ENCODE measurements around the gene PPIE. TPM values are rescaled to one million over a fixed set of nuclear protein-coding genes. Genes with fewer than 3 reads are reported as not detected.

Gene PPIE
- total RNA-seq, 2 donors from 2014 or later: 57.2 to 60.2 TPM

DNA sequence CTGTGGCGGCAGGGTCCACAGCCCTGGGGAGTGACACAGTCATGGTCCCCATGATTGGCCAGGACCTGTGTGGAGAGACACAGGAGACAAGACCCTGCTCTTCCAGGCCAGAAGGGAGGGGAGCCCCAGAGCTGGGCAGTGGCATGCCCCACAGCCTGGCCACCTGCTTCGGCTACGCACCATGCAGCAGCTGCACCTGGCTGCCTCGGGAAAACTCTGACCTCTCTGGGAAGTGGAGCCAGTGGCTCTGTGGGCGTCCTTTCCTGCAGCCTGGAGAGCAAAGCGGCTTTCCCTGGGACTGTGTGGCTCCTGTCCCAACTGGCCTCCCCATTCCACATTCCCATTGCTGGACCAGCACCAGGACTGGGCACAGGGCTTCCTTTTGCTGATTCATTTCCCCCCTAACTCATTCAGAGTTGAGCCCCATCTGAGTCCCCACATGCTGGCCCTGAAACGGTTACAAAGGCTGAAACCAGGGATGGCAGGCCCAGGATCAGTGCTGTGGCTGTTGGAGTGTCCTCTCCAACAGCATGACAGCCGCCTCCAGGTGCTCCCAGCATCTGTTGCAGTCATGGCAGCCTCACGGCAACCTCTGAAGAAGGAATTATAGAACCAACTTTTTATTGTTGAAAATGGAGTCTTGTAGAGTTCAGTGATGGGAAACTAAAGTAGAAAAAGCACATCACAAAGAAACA is 17.4 kb downstream of the PPIE start:
- H3K27ac ChIP-seq: no peak overlapping the region
- no peak for DNase-seq (ENCODE audit: low spot score)
- intact Hi-C loops (cut with DNase I): no loop called here
- no peaks in the 10 kb centered on the region for H3K27me3 ChIP-seq (replicated peaks; ENCODE audit: insufficient read depth)
- TF ChIP-seq, protein P1, sequence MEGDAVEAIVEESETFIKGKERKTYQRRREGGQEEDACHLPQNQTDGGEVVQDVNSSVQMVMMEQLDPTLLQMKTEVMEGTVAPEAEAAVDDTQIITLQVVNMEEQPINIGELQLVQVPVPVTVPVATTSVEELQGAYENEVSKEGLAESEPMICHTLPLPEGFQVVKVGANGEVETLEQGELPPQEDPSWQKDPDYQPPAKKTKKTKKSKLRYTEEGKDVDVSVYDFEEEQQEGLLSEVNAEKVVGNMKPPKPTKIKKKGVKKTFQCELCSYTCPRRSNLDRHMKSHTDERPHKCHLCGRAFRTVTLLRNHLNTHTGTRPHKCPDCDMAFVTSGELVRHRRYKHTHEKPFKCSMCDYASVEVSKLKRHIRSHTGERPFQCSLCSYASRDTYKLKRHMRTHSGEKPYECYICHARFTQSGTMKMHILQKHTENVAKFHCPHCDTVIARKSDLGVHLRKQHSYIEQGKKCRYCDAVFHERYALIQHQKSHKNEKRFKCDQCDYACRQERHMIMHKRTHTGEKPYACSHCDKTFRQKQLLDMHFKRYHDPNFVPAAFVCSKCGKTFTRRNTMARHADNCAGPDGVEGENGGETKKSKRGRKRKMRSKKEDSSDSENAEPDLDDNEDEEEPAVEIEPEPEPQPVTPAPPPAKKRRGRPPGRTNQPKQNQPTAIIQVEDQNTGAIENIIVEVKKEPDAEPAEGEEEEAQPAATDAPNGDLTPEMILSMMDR (IDR thresholded peaks at IDR 0.05): no peak
- TF ChIP-seq POLR2AphosphoS5 (IDR thresholded peaks at IDR 0.05) (no peak), POLR2A (IDR thresholded peaks at IDR 0.05) (no peak)
- no peaks in the 10 kb centered on the region for H3K4me1 ChIP-seq (replicated peaks)
- peaks cover 6 to 8% of the 10 kb centered on the region in 2 donors for H3K36me3 ChIP-seq
- H3K9me3 ChIP-seq: no peaks in the 10 kb centered on the region
- 90% methylated on average over 9 of the region's 9 CpGs for WGBS
- no peak overlapping the region for H3K4me3 ChIP-seq

DNA sequence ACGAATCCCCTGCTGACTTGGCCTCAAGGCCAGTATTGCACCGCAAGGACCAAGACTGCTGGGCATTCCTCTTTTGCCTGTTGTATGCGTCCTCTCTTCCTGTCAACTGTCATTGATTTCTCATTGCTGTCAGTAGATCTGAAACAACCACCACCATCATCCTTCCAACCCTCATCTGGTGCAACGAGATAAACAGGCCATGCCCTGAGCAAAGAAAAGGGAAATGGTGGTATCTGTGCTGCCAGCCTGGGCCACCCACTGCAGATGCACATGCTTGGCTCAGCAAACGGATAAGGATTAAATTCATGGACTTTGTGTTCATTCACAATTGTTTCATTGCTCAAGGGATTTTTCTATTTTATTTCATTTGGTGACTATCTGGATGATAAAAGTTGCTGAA is 18.8 kb downstream of the PPIE start:
- Histone ChIP-seq H3K27ac (no peak overlapping the region), H3K9me3 (no peaks in the 10 kb centered on the region), H3K4me1 (replicated peaks) (no peaks in the 10 kb centered on the region), H3K4me3 (no peak overlapping the region), H3K36me3 (peaks cover 6 to 8% of the 10 kb centered on the region in 2 donors), H3K27me3 (replicated peaks; ENCODE audit: insufficient read depth) (no peaks in the 10 kb centered on the region)
- intact Hi-C loops (cut with DNase I): no loop called here
- DNase-seq (ENCODE audit: low spot score): no peak
- TF ChIP-seq POLR2AphosphoS5 (IDR thresholded peaks at IDR 0.05) (no peak), POLR2A (IDR thresholded peaks at IDR 0.05) (no peak)
- TF ChIP-seq, protein P1 (IDR thresholded peaks at IDR 0.05): no peak
- 90% methylated on average over 5 of the region's 5 CpGs for whole genome bisulfite sequencing

DNA sequence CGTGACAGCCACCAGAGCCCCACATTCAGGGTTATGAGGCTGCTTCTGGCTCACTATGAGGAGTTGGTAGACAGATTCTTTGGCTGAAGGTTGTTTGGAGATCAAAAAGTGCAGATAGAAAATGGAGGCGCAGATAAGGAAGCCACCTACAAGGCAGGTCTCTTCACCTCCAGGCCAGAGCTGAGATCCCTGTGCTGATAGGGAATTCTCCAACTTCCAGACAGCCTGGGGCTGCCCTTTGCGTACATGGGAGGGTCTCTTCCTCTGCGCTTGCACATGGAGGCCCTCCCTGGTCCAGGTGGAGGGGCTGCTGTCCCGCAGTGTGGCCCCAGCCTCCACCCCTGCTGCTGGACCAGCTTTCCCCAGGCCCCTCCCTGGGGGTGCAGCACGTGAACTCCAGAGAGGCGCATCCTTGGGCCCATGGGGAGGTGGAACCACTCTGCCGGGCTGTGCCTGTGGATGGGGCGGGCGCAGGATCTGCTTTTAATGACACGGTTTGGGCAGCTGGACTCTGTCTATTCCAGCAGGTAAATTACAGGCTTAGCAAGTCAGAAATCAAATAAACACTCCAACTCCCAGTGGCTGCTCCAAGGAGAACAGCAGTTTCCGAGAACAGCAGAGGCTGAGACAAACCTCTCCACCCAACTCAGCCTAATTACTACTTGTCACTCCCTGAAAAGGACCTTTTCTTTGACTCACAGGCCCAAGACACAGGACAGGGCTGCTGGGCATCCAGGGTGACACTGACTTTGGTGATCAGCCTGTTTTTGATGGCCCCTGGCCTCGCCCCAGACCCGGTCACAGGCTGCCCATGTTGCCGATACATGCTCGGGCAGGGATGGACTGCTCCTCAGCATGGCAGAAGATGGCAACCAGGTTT is 20.1 kb downstream of the PPIE start:
- no peak overlapping the region for H3K4me3 ChIP-seq
- TF ChIP-seq POLR2AphosphoS5 (IDR thresholded peaks at IDR 0.05): peak; percentile 20
- TF ChIP-seq POLR2A (IDR thresholded peaks at IDR 0.05): no peak
- intact Hi-C loops (cut with DNase I): no loop called here
- no peak overlapping the region for H3K27ac ChIP-seq
- peaks cover 3 to 8% of the 10 kb centered on the region in 2 donors for H3K36me3 ChIP-seq
- no peaks in the 10 kb centered on the region for H3K4me1 ChIP-seq (replicated peaks)
- H3K9me3 ChIP-seq: no peaks in the 10 kb centered on the region
- H3K27me3 ChIP-seq (replicated peaks; ENCODE audit: insufficient read depth): no peaks in the 10 kb centered on the region
- no peak for DNase-seq (ENCODE audit: low spot score)
- 77% methylated on average over 16 of the region's 16 CpGs for WGBS

DNA sequence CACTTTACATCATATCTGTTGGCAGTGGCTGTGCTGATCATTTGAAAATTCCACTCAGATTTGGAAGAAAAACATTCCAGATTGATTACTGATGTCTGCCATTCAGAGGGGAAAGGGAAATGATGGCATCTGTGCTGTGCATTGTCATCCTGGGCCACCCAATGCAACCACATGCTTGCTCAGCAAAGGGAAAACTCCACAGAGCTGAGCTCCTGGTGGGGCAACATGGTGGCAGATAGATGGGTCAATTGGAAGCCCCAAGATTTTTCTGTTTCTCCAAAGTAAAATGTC is 20.7 kb downstream of the PPIE start:
- TF ChIP-seq, protein P1 (IDR thresholded peaks at IDR 0.05): no peak
- TF ChIP-seq POLR2AphosphoS5 (IDR thresholded peaks at IDR 0.05) (no peak), POLR2A (IDR thresholded peaks at IDR 0.05) (no peak)

DNA sequence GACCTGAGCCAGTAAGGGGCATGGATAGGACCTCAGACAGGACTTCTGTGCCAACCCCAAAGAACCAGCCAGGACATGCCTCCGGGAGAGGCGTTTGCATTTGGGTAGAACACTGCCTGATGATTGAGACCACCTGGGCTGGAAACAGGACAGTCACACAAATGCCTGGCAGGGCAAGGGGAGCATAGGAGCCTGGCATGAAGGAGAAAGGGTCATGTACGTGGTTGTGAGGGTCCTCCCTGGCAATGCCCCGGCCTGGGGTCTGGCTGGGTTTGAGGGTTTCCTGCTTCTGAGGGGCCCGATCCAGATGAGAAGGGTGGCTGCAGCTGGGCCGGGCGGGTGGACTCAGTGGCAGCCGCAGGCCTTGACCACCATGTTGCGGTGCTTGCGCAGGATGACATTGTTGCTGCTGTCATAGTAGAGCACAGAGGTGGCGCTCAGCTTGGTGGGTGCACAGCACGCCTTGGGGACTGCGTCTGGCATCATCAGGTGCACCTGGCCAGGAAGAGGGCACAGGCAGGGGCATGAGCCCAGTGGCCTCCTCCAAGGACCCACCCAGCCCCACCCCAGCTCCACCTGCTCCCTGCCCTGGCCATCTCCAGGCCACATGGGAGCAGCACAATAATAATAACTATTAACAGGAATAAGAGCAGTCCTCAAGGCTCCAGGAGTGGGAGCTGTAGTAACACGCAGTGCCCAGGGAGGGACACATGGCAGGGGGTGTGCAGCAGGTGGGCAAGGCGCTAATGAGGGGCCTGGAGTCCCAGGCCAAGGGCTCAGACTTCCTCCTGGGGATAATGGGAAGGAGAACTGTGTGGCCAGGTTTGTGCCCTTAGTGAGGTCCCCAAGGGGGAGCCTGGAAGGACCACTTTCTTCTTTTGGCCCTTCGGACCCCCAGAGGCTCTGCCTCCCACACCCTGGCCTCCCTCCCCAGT is 21.7 kb downstream of the PPIE start:
- WGBS: 93% methylated on average over 16 of the region's 16 CpGs
- Histone ChIP-seq H3K27ac (no peak overlapping the region), H3K36me3 (peaks cover 3 to 8% of the 10 kb centered on the region in 2 donors), H3K9me3 (no peaks in the 10 kb centered on the region), H3K4me1 (replicated peaks) (no peaks in the 10 kb centered on the region), H3K4me3 (no peak overlapping the region), H3K27me3 (replicated peaks; ENCODE audit: insufficient read depth) (no peaks in the 10 kb centered on the region)
- DNase-seq (ENCODE audit: low spot score): no peak
- TF ChIP-seq POLR2AphosphoS5 (IDR thresholded peaks at IDR 0.05) (no peak), POLR2A (IDR thresholded peaks at IDR 0.05) (no peak)
- TF ChIP-seq, protein P1 (IDR thresholded peaks at IDR 0.05): no peak
- intact Hi-C loops (cut with DNase I): no loop called here

More for the DNA sequence above, 20.7 kb downstream of the PPIE start:
- intact Hi-C loops (cut with DNase I): no loop called here
- H3K9me3 ChIP-seq: no peaks in the 10 kb centered on the region
- DNase-seq (ENCODE audit: low spot score): no peak
- H3K4me1 ChIP-seq (replicated peaks): no peaks in the 10 kb centered on the region
- no peak overlapping the region for H3K4me3 ChIP-seq
- no peak overlapping the region for H3K27ac ChIP-seq
- peaks cover 3 to 8% of the 10 kb centered on the region in 2 donors for H3K36me3 ChIP-seq
- H3K27me3 ChIP-seq (replicated peaks; ENCODE audit: insufficient read depth): no peaks in the 10 kb centered on the region

All from prostate gland (tissue), 2 donors.